ENCODE measurements around the gene UBAC1.

UBAC1 gene

GRCh38 chr9:135907431-135908092, 53.6 kb downstream of the UBAC1 start, which contains the start of gene CAMSAP1:
Gene CAMSAP1, minus strand, starts transcription at chr9:135907546. Its CDS starts 387 bp downstream, at chr9:135907159.
- no peaks in the 10 kb centered on the region for H3K27me3 ChIP-seq (ENCODE audit: control insufficient read depth, low read length)
- peaks cover 4% of the 10 kb centered on the region for H3F3A ChIP-seq (ENCODE audit: control insufficient read depth, insufficient read depth)
- H4K20me1 ChIP-seq (ENCODE audit: control insufficient read depth, insufficient read depth, low read depth, low read length): peaks cover 16% of the 10 kb centered on the region
- TF ChIP-seq EZH2phosphoT487 (IDR thresholded peaks at IDR 0.05; ENCODE audit: borderline replicate concordance, low read length) (no peak), CTCF (IDR thresholded peaks at IDR 0.05; ENCODE audit: low read depth, low read length, poor library complexity, severe bottlenecking) (no peak)
- peak within 1 kb of the TSS; percentile 89 for H3K4me3 ChIP-seq (ENCODE audit: low read length)
- no peaks in the 10 kb centered on the region for H3K9me2 ChIP-seq (replicated peaks; ENCODE audit: control insufficient read depth, low read length)
- peaks cover 38% of the 10 kb centered on the region for H3K36me3 ChIP-seq (ENCODE audit: control insufficient read depth, low read length)
- peaks cover 72% of the 10 kb centered on the region for H3K79me2 ChIP-seq (ENCODE audit: control insufficient read depth, low read length)
- peaks cover 34% of the 10 kb centered on the region for H3K4me1 ChIP-seq (ENCODE audit: control insufficient read depth, low read length)
- H3K4me2 ChIP-seq (ENCODE audit: low read length): peak within 1 kb of the TSS; percentile 93
- no peaks in the 10 kb centered on the region for H3K9me3 ChIP-seq (ENCODE audit: control insufficient read depth, insufficient read depth, low read length)
- H3K27ac ChIP-seq (ENCODE audit: low read depth, low read length): no peak within 1 kb of the TSS; the same call in 1 of the 2 replicates

DNA sequence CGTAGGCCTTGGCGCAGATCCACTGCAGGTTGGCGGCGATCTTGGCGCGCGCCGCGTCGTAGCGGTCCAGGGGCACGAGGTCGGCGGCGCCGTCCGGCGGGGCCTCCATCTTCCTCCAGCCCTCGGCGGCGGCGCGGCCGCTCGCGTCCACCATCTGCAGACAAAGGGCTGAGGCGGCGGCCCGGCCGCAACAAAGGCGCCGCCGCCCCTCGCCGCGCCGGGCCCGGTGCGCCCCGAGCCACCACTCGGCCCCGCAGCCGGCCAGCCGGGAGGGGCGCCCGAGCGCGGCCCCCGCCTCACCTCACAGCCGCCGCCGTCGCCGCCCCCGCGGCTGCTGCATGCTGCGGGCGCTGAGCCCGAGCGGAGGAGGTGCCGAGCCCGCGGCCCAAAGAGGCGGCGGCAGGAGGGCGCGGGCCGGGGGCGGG, 54.2 kb downstream of the UBAC1 start:
- Histone ChIP-seq H3K9me2 (replicated peaks; ENCODE audit: control insufficient read depth, low read length) (no peaks in the 10 kb centered on the region), H3K4me3 (ENCODE audit: low read length) (peak overlapping the region; percentile 76), H3K9me3 (ENCODE audit: control insufficient read depth, insufficient read depth, low read length) (no peaks in the 10 kb centered on the region), H3K4me2 (ENCODE audit: low read length) (peak overlapping the region; percentile 86; the same call in 1 of the 2 replicates), H3K79me2 (ENCODE audit: control insufficient read depth, low read length) (peaks cover 78% of the 10 kb centered on the region), H3K4me1 (ENCODE audit: control insufficient read depth, low read length) (peaks cover 34% of the 10 kb centered on the region), H4K20me1 (ENCODE audit: control insufficient read depth, insufficient read depth, low read depth, low read length) (peaks cover 22% of the 10 kb centered on the region), H3K27me3 (ENCODE audit: control insufficient read depth, low read length) (no peaks in the 10 kb centered on the region), H3K36me3 (ENCODE audit: control insufficient read depth, low read length) (peaks cover 37% of the 10 kb centered on the region), H3K27ac (ENCODE audit: low read depth, low read length) (no peak overlapping the region), H3F3A (ENCODE audit: control insufficient read depth, insufficient read depth) (peaks cover 4% of the 10 kb centered on the region)
- TF ChIP-seq CTCF (IDR thresholded peaks at IDR 0.05; ENCODE audit: low read depth, low read length, poor library complexity, severe bottlenecking): no peak
- no peak for TF ChIP-seq EZH2phosphoT487 (IDR thresholded peaks at IDR 0.05; ENCODE audit: borderline replicate concordance, low read length)

DNA sequence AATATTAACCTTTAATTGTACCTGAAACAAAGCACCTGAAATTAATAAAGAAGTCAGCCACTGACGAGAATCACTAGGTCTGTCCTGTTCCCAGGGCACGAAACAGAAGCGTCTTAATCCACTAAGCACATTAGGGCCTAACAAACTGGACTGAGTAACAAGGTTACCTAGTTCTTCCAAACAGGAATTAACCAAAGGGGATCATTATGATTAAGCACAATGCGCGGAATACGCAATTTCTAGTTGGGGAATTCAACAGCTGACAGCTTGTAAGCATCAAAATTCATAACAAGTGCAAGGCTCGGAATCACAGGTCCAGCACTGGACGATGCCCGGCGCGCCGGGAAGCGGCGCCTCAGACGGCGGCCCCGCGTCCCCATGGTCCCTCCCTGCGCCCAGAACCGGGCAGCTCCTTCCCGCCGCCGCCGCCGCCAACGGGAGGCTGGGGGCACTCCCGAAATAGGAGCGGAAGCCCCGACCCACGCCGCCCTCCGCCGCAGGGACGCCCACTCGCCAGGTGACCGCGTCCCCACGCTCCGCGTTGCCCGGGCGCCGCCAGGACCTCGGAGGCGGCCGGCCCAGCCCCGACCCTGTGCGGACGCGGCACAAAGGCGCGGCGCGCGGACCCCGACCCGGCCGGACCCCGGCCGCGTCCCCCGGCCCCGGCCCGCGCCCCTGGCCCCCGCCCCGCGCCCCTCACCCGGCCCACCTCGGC, 54.7 kb downstream of the UBAC1 start:
- H4K20me1 ChIP-seq (ENCODE audit: control insufficient read depth, insufficient read depth, low read depth, low read length): peaks cover 23% of the 10 kb centered on the region
- peaks cover 4% of the 10 kb centered on the region for H3F3A ChIP-seq (ENCODE audit: control insufficient read depth, insufficient read depth)
- peaks cover 83% of the 10 kb centered on the region for H3K79me2 ChIP-seq (ENCODE audit: control insufficient read depth, low read length)
- H3K4me3 ChIP-seq (ENCODE audit: low read length): peak overlapping the region; percentile 76
- no peaks in the 10 kb centered on the region for H3K9me2 ChIP-seq (replicated peaks; ENCODE audit: control insufficient read depth, low read length)
- H3K27me3 ChIP-seq (ENCODE audit: control insufficient read depth, low read length): no peaks in the 10 kb centered on the region
- no peaks in the 10 kb centered on the region for H3K9me3 ChIP-seq (ENCODE audit: control insufficient read depth, insufficient read depth, low read length)
- H3K36me3 ChIP-seq (ENCODE audit: control insufficient read depth, low read length): peaks cover 34% of the 10 kb centered on the region
- peak overlapping the region; percentile 86 for H3K4me2 ChIP-seq (ENCODE audit: low read length)
- no peak for TF ChIP-seq CTCF (IDR thresholded peaks at IDR 0.05; ENCODE audit: low read depth, low read length, poor library complexity, severe bottlenecking)
- TF ChIP-seq EZH2phosphoT487 (IDR thresholded peaks at IDR 0.05; ENCODE audit: borderline replicate concordance, low read length): no peak
- H3K4me1 ChIP-seq (ENCODE audit: control insufficient read depth, low read length): peaks cover 34% of the 10 kb centered on the region
- no peak overlapping the region for H3K27ac ChIP-seq (ENCODE audit: low read depth, low read length)
